Mucosa of descending colon (tissue), 3 donors: ENCODE data around the gene PIF1. TPM values are rescaled to one million over a fixed set of nuclear protein-coding genes. Genes with fewer than 3 reads are reported as not detected.

Source experiments
- ATAC-seq: fragments of 200-7000 bp; cut with Tn5 transposase; one replicate; pipeline ENCODE4 v1.9.1; 2020; ENCODE audit warnings: mild to moderate bottlenecking, moderate library complexity
- DNase-seq, 3 donors: peaks; one replicate each; pipeline ENCODE4 v3.0.0-alpha.2; 2020
- H3K36me3 ChIP-seq: fragments of 200-600 bp; one replicate; pipeline ENCODE4 v1.8.0; 2021; ENCODE audit warnings: low read depth, mild to moderate bottlenecking
- H3K4me1 ChIP-seq: fragments of 200-600 bp; one replicate; pipeline ENCODE4 v1.8.0; 2021; ENCODE audit warnings: low read depth, mild to moderate bottlenecking
- H3K4me3 ChIP-seq: fragments of 200-600 bp; one replicate; pipeline ENCODE4 v1.8.0; 2021; ENCODE audit warnings: mild to moderate bottlenecking
- H3K9me3 ChIP-seq: fragments of 200-600 bp; one replicate; pipeline ENCODE4 v1.8.0; 2021; ENCODE audit warnings: mild to moderate bottlenecking
- intact Hi-C, 2 donors: fragments of 100-400 bp; cut with DNase I in 1 of 2; cut with micrococcal nuclease in 1 of 2; formaldehyde crosslinking; loops; one replicate each; pipeline versions ENCODE4 v1.11.0 to v1.11.1; 2022; cut with DNase I, micrococcal nuclease
- total RNA-seq, 3 donors: library from RNA; stranded (reverse); fragmentation: NEBNext Ultra II Directional in 2 of 3; extraction: Animal tissue kit (Norgen Biotek cat#: 25700) in 2 of 3; gene quantifications; one replicate each; pipeline versions ENCODE4 v1.2.1 to v1.2.4, GENCODE V29; 2021 to 2023
- TF ChIP-seq, protein P1 (sequence below): fragments of 200-600 bp; IDR thresholded peaks from one replicate; pipeline ENCODE4 v1.8.0; 2022; ENCODE audit warnings: antibody characterized with exemption, mild to moderate bottlenecking
- donor health status: DM: no; HTN: no; CAD: no; lungs with moderate emphysema.
- donor health status: DM: no; HTN: no; CAD: no.
- donor health status: DM: no; HTN: yes; CAD: no.

Gene PIF1
- total RNA-seq, 3 donors from 2014 or later: 2.6 to 10.4 (median 5.0) TPM

DNA sequence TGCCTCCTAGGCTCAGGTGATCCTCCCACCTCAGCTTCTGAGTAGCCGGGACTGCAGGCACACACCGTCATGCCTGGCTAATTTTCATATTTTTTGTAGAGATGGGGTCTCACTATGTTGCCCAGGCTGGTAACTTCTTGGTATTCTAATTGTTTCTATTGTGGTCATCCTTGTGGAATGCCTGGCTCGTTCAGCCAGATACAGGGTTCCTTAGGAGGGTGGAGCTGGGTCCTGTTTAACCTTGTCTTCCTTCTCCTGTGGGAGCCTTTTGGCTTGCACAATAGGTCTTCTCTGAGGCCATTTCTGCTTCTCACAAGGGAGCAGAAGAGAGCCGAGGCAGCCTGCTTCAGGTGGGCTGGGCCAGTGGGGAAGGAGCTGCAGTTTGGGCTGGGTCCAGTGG lies 32.0 kb upstream of the PIF1 start:
- Histone ChIP-seq H3K36me3 (no peaks in the 10 kb centered on the region), H3K4me3 (no peak overlapping the region), H3K4me1 (peaks cover 22% of the 10 kb centered on the region), H3K9me3 (no peaks in the 10 kb centered on the region)
- intact Hi-C loops: no loop called here
- peak; percentile 18 for ATAC-seq
- TF ChIP-seq, protein P1, sequence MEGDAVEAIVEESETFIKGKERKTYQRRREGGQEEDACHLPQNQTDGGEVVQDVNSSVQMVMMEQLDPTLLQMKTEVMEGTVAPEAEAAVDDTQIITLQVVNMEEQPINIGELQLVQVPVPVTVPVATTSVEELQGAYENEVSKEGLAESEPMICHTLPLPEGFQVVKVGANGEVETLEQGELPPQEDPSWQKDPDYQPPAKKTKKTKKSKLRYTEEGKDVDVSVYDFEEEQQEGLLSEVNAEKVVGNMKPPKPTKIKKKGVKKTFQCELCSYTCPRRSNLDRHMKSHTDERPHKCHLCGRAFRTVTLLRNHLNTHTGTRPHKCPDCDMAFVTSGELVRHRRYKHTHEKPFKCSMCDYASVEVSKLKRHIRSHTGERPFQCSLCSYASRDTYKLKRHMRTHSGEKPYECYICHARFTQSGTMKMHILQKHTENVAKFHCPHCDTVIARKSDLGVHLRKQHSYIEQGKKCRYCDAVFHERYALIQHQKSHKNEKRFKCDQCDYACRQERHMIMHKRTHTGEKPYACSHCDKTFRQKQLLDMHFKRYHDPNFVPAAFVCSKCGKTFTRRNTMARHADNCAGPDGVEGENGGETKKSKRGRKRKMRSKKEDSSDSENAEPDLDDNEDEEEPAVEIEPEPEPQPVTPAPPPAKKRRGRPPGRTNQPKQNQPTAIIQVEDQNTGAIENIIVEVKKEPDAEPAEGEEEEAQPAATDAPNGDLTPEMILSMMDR: no peak
- no peak for DNase-seq

DNA sequence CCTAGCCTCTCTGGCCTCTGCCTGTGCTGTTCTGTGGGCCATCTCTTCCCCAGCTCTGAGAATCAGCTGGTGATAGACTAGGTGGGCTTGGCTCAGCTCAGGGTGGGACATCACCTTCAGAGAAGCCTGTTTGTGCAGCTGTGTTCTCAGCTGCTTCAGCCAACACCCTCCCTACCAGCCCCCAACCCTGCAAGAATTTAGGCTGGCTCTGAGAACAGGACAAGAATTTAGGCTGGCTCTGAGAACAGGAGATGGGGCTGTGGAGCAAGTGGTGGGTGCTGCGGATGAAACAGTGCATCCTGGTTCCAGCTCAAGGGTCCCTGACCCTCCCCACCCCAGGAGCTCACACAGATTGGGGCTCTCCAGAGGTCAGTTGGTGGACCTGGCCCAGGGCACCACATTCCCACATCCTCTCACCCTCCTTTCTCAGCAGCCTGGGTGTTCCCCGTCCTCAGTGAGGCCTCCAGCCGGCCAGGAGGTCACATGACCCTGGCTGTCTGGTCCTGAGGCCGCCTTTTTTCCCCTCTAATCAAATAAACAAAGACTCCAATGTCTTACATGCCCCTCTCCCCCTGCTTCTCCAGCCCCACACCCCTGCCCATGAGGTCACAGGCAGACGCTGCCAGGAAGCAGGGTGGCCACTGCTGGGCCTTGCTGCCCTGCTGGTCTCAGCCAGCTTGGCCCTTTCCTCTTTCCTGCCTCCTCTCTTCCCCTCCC lies 31.1 kb upstream of the PIF1 start:
- no peak overlapping the region for H3K4me3 ChIP-seq
- TF ChIP-seq, protein P1: no peak
- peak in 2 of 3 donors; percentile 21 to 58 for DNase-seq
- ATAC-seq: peak; percentile 44
- H3K4me1 ChIP-seq: peaks cover 22% of the 10 kb centered on the region
- intact Hi-C loops: no loop called here
- no peaks in the 10 kb centered on the region for H3K9me3 ChIP-seq
- no peaks in the 10 kb centered on the region for H3K36me3 ChIP-seq

DNA sequence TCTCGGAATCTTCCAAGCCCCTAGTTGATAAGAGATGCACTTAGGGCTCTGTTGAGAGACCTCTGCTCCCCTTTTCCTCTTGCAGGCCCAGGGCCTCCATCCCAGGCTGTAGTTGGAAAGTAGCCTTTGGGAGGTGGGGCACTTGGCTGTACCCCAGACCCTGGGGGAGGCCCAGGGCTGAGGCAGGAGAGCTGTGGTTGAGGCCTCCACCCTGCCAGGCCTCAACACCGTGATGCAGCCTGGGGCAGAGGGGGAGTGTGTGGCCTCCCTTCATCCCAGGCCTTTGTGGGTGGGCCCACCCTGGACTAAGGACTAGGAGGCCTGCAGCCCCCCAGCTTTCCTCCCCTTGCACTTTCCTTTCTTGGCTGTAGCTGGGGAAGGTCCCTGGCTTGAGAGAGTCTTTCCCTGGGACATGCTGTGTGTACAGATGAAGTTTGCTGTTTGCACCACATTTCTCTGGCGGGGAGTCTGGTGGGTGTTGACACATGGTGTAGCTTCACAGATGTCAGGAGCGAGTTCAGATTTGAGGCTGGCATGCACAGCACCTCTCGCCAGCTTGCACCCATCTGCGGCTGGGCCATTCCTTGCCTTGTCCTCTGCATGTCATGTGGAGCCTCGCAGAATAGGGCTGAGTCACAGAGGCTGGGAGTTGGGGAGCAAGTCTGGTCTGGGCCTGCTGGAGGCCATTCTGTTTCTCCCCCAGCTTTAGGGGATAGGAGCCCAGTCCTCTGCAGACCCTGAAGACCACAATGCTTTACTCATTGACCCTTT lies 29.9 kb upstream of the PIF1 start:
- TF ChIP-seq, protein P1: no peak
- peaks cover 26% of the 10 kb centered on the region for H3K4me1 ChIP-seq
- no peaks in the 10 kb centered on the region for H3K36me3 ChIP-seq
- DNase-seq (no peak), ATAC-seq (no peak)
- no peak overlapping the region for H3K4me3 ChIP-seq
- intact Hi-C loops: no loop called here
- no peaks in the 10 kb centered on the region for H3K9me3 ChIP-seq

DNA sequence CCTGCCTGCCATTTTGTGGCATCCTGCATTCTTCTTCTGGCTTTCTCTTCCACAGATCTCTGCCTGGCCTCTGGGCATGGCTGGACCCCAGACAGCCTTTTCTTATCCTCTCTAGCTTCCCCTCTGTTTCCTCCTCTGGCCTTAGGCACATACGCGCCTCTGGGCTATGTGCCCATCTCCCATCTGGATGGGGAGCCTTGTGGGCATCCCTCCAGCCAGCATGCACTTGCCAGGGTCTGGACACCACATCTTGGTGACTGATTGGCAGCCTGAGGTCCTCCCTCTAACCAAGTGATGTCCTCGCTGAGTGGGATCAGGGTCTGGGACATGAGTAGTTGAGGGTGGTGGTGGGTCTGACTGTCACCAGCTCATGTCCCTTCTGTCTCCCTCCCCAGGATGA lies 29.1 kb upstream of the PIF1 start:
- H3K9me3 ChIP-seq: no peaks in the 10 kb centered on the region
- TF ChIP-seq, protein P1: no peak
- H3K36me3 ChIP-seq: no peaks in the 10 kb centered on the region
- ATAC-seq (no peak), DNase-seq (no peak)
- no peak overlapping the region for H3K4me3 ChIP-seq
- intact Hi-C loops: no loop called here
- peaks cover 26% of the 10 kb centered on the region for H3K4me1 ChIP-seq

DNA sequence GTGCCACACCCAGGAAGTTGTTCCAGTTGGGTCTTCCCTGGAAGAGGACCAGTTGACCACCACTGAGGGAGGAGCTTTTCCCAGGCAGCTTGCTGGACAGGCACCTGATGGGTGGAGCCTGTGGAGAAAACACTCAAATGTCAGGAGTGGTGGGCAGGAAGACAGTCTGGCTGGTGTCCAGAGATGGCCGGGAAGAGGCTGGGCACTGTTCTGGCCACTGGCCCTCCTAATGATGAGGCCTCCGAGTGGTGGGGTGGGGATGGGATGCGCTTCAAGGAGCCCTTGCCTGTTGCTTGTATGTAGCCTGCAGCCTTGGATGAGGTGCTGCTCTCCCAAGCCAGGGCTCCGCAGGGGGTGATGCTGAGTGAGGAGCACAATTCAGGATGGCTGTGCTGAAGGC lies 28.6 kb upstream of the PIF1 start:
- no peak for DNase-seq
- H3K4me1 ChIP-seq: peaks cover 26% of the 10 kb centered on the region
- H3K4me3 ChIP-seq: no peak overlapping the region
- intact Hi-C loops: no loop called here
- H3K9me3 ChIP-seq: no peaks in the 10 kb centered on the region
- H3K36me3 ChIP-seq: no peaks in the 10 kb centered on the region
- no peak for ATAC-seq
- TF ChIP-seq, protein P1: no peak
